Measurements from ENCODE around the gene ZDHHC14.

The ZDHHC14 gene

DNA sequence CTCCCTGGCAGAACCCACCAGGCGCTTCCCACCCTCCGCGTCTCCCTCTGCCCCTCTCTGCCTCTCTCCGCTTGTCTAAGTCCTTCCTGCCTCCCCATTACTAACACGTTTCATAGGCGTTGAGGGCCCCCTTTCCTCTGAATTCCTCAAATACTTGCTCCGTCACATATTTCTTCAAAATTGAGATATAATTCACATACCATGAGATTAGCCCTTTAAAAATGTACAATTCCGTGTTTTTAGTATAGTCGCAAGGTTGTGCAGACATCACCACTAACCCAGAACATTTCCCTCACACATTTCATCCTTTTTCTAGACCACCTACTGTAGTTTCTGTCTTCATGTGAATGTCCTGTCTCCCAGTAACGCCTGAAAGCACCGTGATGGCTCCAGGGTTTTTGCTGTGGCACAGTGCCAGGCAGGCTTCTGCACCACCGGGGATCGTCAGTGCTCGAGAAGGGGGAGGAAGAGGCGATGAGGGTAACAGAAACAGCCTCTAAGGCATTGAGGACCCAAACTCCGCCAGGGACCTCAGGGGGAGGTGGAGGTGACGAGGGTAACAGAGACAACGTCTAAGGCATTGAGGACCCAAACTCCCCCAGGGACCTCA is 300.2 kb downstream of the ZDHHC14 start:
- WGBS (ENCODE audit: extremely low coverage, insufficient coverage, low lambda C conversion rate): no CpG with 5 or more reads among the region's 18 CpGs
- Histone ChIP-seq H4K8ac (ENCODE audit: low read depth, low read length) (no peak overlapping the region), H3K4ac (ENCODE audit: low read depth, low read length) (no peak overlapping the region), H3K18ac (ENCODE audit: low read length) (no peak overlapping the region), H2BK5ac (ENCODE audit: low read length) (no peak overlapping the region), H3K27me3 (ENCODE audit: insufficient read depth, low read length, poor library complexity) (no peaks in the 10 kb centered on the region), H3K9ac (ENCODE audit: low read length) (no peak overlapping the region), H4K5ac (ENCODE audit: low read length) (no peak overlapping the region), H3K23ac (ENCODE audit: low read length) (no peak overlapping the region), H3K27ac (ENCODE audit: low read depth, low read length) (no peak overlapping the region), H2AK5ac (ENCODE audit: low read length) (no peak overlapping the region), H2BK15ac (replicated peaks; ENCODE audit: low read depth) (no peak overlapping the region), H3K36me3 (ENCODE audit: control insufficient read depth, insufficient read depth, low read length) (no peaks in the 10 kb centered on the region), H3K4me2 (ENCODE audit: low read length) (no peak overlapping the region), H3K56ac (ENCODE audit: low read length) (no peak overlapping the region), H3K4me1 (ENCODE audit: control insufficient read depth, low read depth, low read length) (no peaks in the 10 kb centered on the region), H3K4me3 (ENCODE audit: low read length) (no peak overlapping the region), H3K79me1 (ENCODE audit: low read length) (no peaks in the 10 kb centered on the region), H3K79me2 (ENCODE audit: control insufficient read depth, insufficient read depth, low read length) (no peaks in the 10 kb centered on the region), H2BK120ac (ENCODE audit: low read depth, low read length) (no peak overlapping the region)
- DNase-seq: no peak

DNA sequence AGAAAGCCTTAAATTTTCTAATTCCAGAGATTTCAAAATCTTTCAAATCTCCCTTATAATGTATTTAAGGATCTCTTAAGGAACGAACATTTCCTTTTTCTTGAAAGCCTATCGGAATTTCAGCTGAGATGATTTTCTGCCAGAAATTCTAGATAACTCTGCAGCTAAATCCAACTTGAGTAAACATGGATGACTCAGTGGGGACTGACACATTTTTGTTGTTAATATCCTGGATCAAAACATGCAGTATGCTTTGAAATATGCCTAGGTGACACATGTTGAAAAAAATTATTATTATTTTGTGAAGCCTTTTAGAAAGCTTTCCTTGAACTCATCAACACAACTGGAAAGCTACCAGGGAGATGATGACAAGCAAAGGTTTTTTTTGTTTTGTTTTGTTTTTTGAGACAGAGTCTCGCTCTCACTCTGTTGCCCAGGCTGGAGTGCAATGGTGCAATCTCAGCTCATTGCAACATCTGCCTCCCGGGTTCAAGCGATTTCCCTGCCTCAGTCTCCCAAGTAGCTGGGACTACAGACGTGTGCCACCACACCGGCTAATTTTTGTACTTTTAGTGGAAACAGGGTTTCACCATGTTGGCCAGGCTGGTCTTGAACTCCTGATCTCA is 302.0 kb downstream of the ZDHHC14 start:
- Histone ChIP-seq H3K27me3 (ENCODE audit: insufficient read depth, low read length, poor library complexity) (no peaks in the 10 kb centered on the region), H3K27ac (ENCODE audit: low read depth, low read length) (no peak overlapping the region), H3K4ac (ENCODE audit: low read depth, low read length) (no peak overlapping the region), H3K4me2 (ENCODE audit: low read length) (no peak overlapping the region), H3K18ac (ENCODE audit: low read length) (no peak overlapping the region), H3K56ac (ENCODE audit: low read length) (no peak overlapping the region), H3K9ac (ENCODE audit: low read length) (no peak overlapping the region), H4K8ac (ENCODE audit: low read depth, low read length) (no peak overlapping the region), H3K4me1 (ENCODE audit: control insufficient read depth, low read depth, low read length) (no peaks in the 10 kb centered on the region), H4K5ac (ENCODE audit: low read length) (no peak overlapping the region), H3K36me3 (ENCODE audit: control insufficient read depth, insufficient read depth, low read length) (no peaks in the 10 kb centered on the region), H2BK15ac (replicated peaks; ENCODE audit: low read depth) (no peak overlapping the region), H3K4me3 (ENCODE audit: low read length) (no peak overlapping the region), H3K79me1 (ENCODE audit: low read length) (no peaks in the 10 kb centered on the region), H2BK5ac (ENCODE audit: low read length) (no peak overlapping the region), H2AK5ac (ENCODE audit: low read length) (no peak overlapping the region), H2BK120ac (ENCODE audit: low read depth, low read length) (no peak overlapping the region), H3K79me2 (ENCODE audit: control insufficient read depth, insufficient read depth, low read length) (no peaks in the 10 kb centered on the region), H3K23ac (ENCODE audit: low read length) (no peak overlapping the region)
- WGBS (ENCODE audit: extremely low coverage, insufficient coverage, low lambda C conversion rate): no CpG with 5 or more reads among the region's 7 CpGs
- no peak for DNase-seq

DNA sequence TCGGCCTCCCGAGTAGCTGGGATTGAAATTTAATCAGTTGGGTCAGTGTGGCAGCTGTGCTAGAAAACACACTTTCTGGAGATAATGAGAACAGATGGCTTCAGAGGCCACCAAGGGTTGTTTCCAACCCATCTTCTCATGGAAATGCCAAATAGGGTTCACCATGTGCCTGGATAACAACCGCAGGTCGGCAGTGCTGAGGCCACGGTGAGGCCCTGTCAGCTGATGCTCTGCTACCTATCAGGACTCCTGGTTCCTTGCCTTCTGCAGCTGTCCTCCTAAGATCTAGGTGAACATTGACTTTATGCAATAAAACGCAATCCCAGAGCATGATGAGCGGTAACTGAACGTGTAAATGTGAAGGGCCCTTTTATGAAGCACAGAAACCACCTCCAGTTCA is 302.7 kb downstream of the ZDHHC14 start:
- no peak overlapping the region for H3K4me2 ChIP-seq (ENCODE audit: low read length)
- DNase-seq: no peak
- no peak overlapping the region for H3K56ac ChIP-seq (ENCODE audit: low read length)
- no peaks in the 10 kb centered on the region for H3K27me3 ChIP-seq (ENCODE audit: insufficient read depth, low read length, poor library complexity)
- no peak overlapping the region for H4K8ac ChIP-seq (ENCODE audit: low read depth, low read length)
- no peak overlapping the region for H2BK5ac ChIP-seq (ENCODE audit: low read length)
- no peak overlapping the region for H3K23ac ChIP-seq (ENCODE audit: low read length)
- no peak overlapping the region for H3K4me3 ChIP-seq (ENCODE audit: low read length)
- no peaks in the 10 kb centered on the region for H3K79me2 ChIP-seq (ENCODE audit: control insufficient read depth, insufficient read depth, low read length)
- no CpG with 5 or more reads among the region's 8 CpGs for WGBS (ENCODE audit: extremely low coverage, insufficient coverage, low lambda C conversion rate)
- H3K18ac ChIP-seq (ENCODE audit: low read length): no peak overlapping the region
- no peaks in the 10 kb centered on the region for H3K79me1 ChIP-seq (ENCODE audit: low read length)
- no peak overlapping the region for H2AK5ac ChIP-seq (ENCODE audit: low read length)
- no peak overlapping the region for H4K5ac ChIP-seq (ENCODE audit: low read length)
- H3K4ac ChIP-seq (ENCODE audit: low read depth, low read length): no peak overlapping the region
- no peak overlapping the region for H2BK15ac ChIP-seq (replicated peaks; ENCODE audit: low read depth)
- H3K9ac ChIP-seq (ENCODE audit: low read length): no peak overlapping the region
- no peak overlapping the region for H3K27ac ChIP-seq (ENCODE audit: low read depth, low read length)
- no peaks in the 10 kb centered on the region for H3K4me1 ChIP-seq (ENCODE audit: control insufficient read depth, low read depth, low read length)
- no peak overlapping the region for H2BK120ac ChIP-seq (ENCODE audit: low read depth, low read length)
- no peaks in the 10 kb centered on the region for H3K36me3 ChIP-seq (ENCODE audit: control insufficient read depth, insufficient read depth, low read length)

DNA sequence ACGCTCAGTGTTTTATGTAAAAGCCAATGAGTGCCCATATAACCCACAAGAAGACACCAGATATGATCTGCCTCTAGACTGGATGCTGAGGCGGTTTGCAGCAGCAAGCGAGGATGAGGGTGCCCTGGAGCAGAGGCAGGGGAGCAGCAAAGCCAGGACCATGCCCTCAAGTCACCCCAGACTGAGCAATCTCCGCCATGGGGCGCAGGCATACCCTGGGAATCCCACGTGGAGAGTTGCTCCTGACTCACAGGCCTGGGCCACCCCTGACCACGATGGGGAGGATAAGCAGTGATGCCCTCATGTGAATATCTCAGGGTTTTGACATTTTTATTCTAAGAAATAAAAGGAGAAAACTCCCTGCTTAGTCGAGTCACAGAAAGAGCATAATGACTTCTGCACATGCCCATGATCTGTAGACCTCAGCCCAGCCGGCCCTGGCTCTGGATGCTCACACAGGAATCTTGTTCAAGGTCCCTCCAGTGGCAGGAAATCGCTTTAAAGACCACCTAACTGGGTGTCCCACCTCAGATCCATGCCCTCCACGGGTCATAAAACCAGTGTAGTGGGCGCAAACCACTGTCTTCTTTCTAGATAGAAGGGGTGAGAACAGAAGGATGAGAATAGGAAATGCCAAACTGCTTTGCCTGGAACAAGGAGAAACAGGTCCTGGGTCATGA is 303.8 kb downstream of the ZDHHC14 start:
- no peak overlapping the region for H2BK5ac ChIP-seq (ENCODE audit: low read length)
- H3K27me3 ChIP-seq (ENCODE audit: insufficient read depth, low read length, poor library complexity): no peaks in the 10 kb centered on the region
- no peak overlapping the region for H3K56ac ChIP-seq (ENCODE audit: low read length)
- no peak overlapping the region for H3K4me3 ChIP-seq (ENCODE audit: low read length)
- WGBS (ENCODE audit: extremely low coverage, insufficient coverage, low lambda C conversion rate): no CpG with 5 or more reads among the region's 12 CpGs
- no peak overlapping the region for H3K4ac ChIP-seq (ENCODE audit: low read depth, low read length)
- H3K23ac ChIP-seq (ENCODE audit: low read length): peak overlapping the region; percentile 30
- no peaks in the 10 kb centered on the region for H3K79me1 ChIP-seq (ENCODE audit: low read length)
- H3K79me2 ChIP-seq (ENCODE audit: control insufficient read depth, insufficient read depth, low read length): no peaks in the 10 kb centered on the region
- no peak overlapping the region for H3K4me2 ChIP-seq (ENCODE audit: low read length)
- no peak overlapping the region for H4K8ac ChIP-seq (ENCODE audit: low read depth, low read length)
- DNase-seq: no peak
- no peak overlapping the region for H3K27ac ChIP-seq (ENCODE audit: low read depth, low read length)
- H4K5ac ChIP-seq (ENCODE audit: low read length): no peak overlapping the region
- no peak overlapping the region for H2AK5ac ChIP-seq (ENCODE audit: low read length)
- no peaks in the 10 kb centered on the region for H3K36me3 ChIP-seq (ENCODE audit: control insufficient read depth, insufficient read depth, low read length)
- no peak overlapping the region for H2BK120ac ChIP-seq (ENCODE audit: low read depth, low read length)
- H2BK15ac ChIP-seq (replicated peaks; ENCODE audit: low read depth): no peak overlapping the region
- H3K18ac ChIP-seq (ENCODE audit: low read length): no peak overlapping the region
- H3K4me1 ChIP-seq (ENCODE audit: control insufficient read depth, low read depth, low read length): no peaks in the 10 kb centered on the region
- H3K9ac ChIP-seq (ENCODE audit: low read length): no peak overlapping the region

DNA sequence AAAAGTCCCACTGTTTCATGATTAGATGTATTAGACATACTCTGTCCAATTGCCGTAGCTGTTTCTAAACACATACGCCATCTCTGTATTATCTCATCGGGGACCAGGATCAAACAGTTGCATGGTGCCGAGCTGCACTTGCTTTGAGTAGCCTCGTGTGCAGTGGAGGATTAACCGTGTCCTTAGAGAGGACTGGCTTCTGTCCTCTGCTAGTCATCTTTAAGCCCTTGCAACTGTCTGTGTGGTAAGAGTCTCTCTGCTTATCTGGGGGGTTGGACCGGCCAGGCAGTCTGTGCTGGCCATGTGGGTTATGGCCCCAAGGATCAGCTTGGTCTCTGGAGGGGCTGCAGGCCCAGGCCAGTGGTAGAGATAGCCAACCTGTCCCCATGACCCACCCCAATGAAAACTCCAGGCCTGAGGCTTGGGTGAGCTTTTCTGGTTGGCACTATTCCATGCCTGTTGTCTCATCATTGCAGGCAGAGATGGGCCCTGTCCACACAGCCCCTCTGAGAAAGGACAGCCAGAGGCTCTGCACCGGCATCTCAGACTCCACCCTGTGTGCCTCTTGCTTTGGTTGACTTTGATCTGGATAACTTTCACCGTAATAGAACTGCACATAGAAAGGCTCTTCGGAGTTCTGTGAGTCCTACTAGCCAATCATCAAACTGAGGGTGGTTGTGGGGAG is 304.7 kb downstream of the ZDHHC14 start:
- Histone ChIP-seq H3K79me2 (ENCODE audit: control insufficient read depth, insufficient read depth, low read length) (no peaks in the 10 kb centered on the region), H3K23ac (ENCODE audit: low read length) (no peak overlapping the region), H3K79me1 (ENCODE audit: low read length) (no peaks in the 10 kb centered on the region), H4K5ac (ENCODE audit: low read length) (no peak overlapping the region), H3K4me1 (ENCODE audit: control insufficient read depth, low read depth, low read length) (no peaks in the 10 kb centered on the region), H3K9ac (ENCODE audit: low read length) (no peak overlapping the region), H4K8ac (ENCODE audit: low read depth, low read length) (no peak overlapping the region), H3K56ac (ENCODE audit: low read length) (no peak overlapping the region), H3K27ac (ENCODE audit: low read depth, low read length) (no peak overlapping the region), H3K18ac (ENCODE audit: low read length) (no peak overlapping the region), H3K4ac (ENCODE audit: low read depth, low read length) (no peak overlapping the region), H2BK15ac (replicated peaks; ENCODE audit: low read depth) (no peak overlapping the region), H3K36me3 (ENCODE audit: control insufficient read depth, insufficient read depth, low read length) (no peaks in the 10 kb centered on the region), H3K4me3 (ENCODE audit: low read length) (no peak overlapping the region), H3K4me2 (ENCODE audit: low read length) (no peak overlapping the region), H2AK5ac (ENCODE audit: low read length) (no peak overlapping the region), H3K27me3 (ENCODE audit: insufficient read depth, low read length, poor library complexity) (no peaks in the 10 kb centered on the region), H2BK5ac (ENCODE audit: low read length) (no peak overlapping the region), H2BK120ac (ENCODE audit: low read depth, low read length) (no peak overlapping the region)
- DNase-seq: no peak
- no CpG with 5 or more reads among the region's 10 CpGs for WGBS (ENCODE audit: extremely low coverage, insufficient coverage, low lambda C conversion rate)

Measured in mesendoderm (in vitro differentiated cells).